PFSK-1 (cell line): ENCODE results near the gene GFOD1.

Experiments used
- FOXP2 ChIP-seq: optimal IDR thresholded peaks from 2 replicates; pipeline ENCODE3; 2011; ENCODE audit warnings: borderline replicate concordance, control low read depth, inconsistent platforms; ENCODE audit not compliant: insufficient read depth; ENCODE audit errors: extremely low read length, extremely low read depth
- POLR2AphosphoS5 ChIP-seq: IDR thresholded peaks from 2 replicates; pipeline ENCODE4 v1.6.1; 2012; ENCODE audit warnings: low read depth, mild to moderate bottlenecking, control low read depth, low read length, moderate library complexity
- SIN3A ChIP-seq: IDR thresholded peaks from 2 replicates; pipeline ENCODE4 v1.6.1; 2012; ENCODE audit warnings: mild to moderate bottlenecking, low read length, moderate library complexity, borderline replicate concordance; ENCODE audit not compliant: insufficient read depth
- TAF1 ChIP-seq: IDR thresholded peaks from 2 replicates; pipeline ENCODE4 v1.6.1; 2012; ENCODE audit warnings: low read length, control low read depth, borderline replicate concordance; ENCODE audit not compliant: insufficient read depth
- TF ChIP-seq, protein P1 (sequence below), 2 experiments: IDR thresholded peaks; 2 replicates each; pipeline versions ENCODE4 v1.6.1 to v1.8.0; 2011 to 2012; ENCODE audit warnings: low read depth in 2 of 2, low read length in 2 of 2, control low read depth in 1 of 2, inconsistent platforms in 1 of 2, mild to moderate bottlenecking in 1 of 2, moderate library complexity in 1 of 2; ENCODE audit not compliant: insufficient read depth in 1 of 2

The GFOD1 gene

DNA sequence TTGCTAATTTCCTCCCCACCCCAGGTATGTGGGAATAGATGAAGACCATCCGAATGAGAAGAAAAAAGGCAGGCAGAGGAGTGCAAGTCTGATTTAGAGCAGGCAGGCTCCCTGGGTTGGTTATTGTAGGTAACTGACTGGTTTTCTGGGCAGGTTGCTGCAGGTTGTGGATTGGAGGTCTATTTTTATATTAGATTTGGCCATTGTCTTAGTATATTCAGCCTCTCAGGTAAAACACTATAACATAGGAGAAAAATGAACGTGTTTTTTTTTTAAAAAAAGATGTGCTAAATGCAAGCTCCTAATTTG is 158.6 kb downstream of the GFOD1 start:
- TF ChIP-seq FOXP2: no peak
- TF ChIP-seq SIN3A: no peak
- TF ChIP-seq, protein P1, sequence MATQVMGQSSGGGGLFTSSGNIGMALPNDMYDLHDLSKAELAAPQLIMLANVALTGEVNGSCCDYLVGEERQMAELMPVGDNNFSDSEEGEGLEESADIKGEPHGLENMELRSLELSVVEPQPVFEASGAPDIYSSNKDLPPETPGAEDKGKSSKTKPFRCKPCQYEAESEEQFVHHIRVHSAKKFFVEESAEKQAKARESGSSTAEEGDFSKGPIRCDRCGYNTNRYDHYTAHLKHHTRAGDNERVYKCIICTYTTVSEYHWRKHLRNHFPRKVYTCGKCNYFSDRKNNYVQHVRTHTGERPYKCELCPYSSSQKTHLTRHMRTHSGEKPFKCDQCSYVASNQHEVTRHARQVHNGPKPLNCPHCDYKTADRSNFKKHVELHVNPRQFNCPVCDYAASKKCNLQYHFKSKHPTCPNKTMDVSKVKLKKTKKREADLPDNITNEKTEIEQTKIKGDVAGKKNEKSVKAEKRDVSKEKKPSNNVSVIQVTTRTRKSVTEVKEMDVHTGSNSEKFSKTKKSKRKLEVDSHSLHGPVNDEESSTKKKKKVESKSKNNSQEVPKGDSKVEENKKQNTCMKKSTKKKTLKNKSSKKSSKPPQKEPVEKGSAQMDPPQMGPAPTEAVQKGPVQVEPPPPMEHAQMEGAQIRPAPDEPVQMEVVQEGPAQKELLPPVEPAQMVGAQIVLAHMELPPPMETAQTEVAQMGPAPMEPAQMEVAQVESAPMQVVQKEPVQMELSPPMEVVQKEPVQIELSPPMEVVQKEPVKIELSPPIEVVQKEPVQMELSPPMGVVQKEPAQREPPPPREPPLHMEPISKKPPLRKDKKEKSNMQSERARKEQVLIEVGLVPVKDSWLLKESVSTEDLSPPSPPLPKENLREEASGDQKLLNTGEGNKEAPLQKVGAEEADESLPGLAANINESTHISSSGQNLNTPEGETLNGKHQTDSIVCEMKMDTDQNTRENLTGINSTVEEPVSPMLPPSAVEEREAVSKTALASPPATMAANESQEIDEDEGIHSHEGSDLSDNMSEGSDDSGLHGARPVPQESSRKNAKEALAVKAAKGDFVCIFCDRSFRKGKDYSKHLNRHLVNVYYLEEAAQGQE (IDR thresholded peaks at IDR 0.05; ENCODE audit: insufficient read depth in 1 of 2, low read depth in 2 of 2, low read length in 2 of 2): no peak
- TF ChIP-seq POLR2AphosphoS5: no peak
- no peak for TF ChIP-seq TAF1

DNA sequence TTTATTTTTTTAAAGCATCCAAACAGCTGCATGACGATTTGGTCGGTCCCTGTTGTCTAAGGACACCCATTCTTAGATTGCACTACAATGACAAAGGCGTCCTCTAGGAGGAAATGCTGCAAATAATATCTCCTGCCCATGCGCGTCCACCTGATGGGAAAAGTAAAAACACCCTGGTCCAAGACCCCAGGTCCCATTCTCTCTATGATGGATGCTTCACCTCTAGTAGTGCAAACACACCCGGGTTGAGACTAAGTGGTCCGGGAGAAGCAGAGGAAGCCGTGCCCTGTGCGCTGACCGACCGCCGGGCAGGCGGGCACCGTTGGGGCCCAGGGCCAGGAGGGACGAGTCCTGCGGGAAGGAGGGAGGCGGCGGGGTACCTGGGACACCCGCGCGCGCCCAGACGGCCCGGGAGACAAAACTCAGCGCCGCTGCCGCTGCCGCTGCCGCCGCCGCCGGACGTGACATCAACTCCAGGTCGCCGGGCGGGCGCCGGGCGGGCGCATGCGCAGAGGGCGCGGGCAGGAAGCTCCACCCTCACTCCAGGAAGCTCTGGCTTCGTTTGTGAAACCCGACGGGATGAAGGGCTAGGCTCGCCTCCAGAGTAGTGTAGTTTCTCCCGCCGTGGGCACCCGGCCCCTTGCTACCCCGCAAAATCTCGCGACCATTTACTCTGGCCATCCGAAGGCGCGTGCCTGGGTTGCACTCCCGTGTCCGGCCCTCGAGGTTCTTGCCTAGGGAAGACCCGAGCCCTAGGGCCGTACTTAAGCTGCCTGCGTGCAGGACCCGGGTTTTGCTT is 159.1 kb downstream of the GFOD1 start, which contains the start of gene TBC1D7:
Gene TBC1D7 (minus strand): TSS at position 462 of the 799 bp plus-strand sequence. CDS start 1,639 bp downstream, outside the sequence.
- TF ChIP-seq SIN3A (no peak), FOXP2 (no peak), TAF1 (peak; percentile 55), POLR2AphosphoS5 (peak; percentile 98)
- TF ChIP-seq, protein P1 (IDR thresholded peaks at IDR 0.05; ENCODE audit: insufficient read depth in 1 of 2, low read depth in 2 of 2, low read length in 2 of 2): no peak; a peak in 1 of 4 replicates

DNA sequence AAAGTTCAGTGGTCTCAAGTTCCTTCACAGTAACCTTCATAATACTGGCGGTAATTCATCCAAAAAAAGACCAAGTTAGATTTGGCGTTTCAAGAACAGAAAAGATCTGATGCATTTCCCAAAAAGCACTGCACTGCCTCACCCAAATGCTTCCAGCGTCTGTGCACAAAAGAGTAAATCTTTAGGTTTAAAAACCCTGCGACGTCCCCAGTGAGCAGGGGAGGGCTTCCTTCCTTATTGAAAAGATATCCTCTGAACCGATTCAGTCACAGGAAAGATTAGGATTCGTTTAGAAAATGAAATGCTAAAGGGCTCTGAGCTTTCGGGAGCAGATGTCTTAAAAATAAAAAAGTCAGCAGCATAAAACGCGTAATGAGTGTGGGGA is 159.7 kb downstream of the GFOD1 start:
- TF ChIP-seq SIN3A: no peak
- no peak for TF ChIP-seq TAF1
- TF ChIP-seq, protein P1 (IDR thresholded peaks at IDR 0.05; ENCODE audit: insufficient read depth in 1 of 2, low read depth in 2 of 2, low read length in 2 of 2): no peak
- TF ChIP-seq FOXP2: no peak
- no peak for TF ChIP-seq POLR2AphosphoS5

DNA sequence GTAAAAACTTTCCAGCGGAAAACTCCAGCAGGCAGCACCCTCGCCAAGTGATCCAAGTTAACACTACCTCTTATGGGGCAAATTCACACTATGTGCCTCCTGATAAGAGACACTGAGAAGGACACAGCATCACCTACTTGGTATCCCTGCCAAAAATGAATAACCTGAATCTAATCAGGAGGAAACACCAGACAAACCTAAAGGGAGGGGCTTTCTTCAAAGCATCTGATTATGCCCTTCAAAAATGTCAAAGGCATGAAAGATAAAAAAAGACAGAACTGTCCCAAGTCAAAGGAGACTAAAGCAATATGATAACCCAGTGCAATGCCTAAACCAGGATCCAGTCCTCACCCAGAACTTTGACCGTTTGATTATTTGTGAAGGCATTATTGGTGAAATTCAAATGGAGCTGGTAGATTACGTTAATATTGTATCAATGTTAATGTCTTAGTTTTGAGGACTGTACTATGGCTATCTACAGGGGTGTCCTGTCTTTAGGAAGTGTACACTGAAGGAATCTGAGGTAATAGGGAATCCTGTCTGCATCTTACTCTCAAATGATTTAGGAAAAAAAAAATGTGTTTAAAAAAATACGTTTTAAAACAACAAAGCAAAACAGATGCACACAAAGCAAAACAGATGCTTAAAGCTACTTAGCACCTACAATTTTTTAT is 167.4 kb downstream of the GFOD1 start:
- TF ChIP-seq FOXP2 (no peak), TAF1 (no peak), SIN3A (no peak), POLR2AphosphoS5 (no peak)
- TF ChIP-seq, protein P1 (IDR thresholded peaks at IDR 0.05; ENCODE audit: insufficient read depth in 1 of 2, low read depth in 2 of 2, low read length in 2 of 2): no peak
